Spleen (tissue), 7 donors: ENCODE data around the gene BRSK2.

Experiments
- POLR2A ChIP-seq, 3 donors: fragments of 450-650 bp; IDR thresholded peaks; one replicate each; pipeline ENCODE4 v1.5.1; 2017; ENCODE audit warnings: antibody characterized with exemption in 3 of 3, mild to moderate bottlenecking in 1 of 3
- POLR2AphosphoS5 ChIP-seq, 3 donors: sonication (generic); formaldehyde crosslinking; IDR thresholded peaks; one replicate each; pipeline ENCODE4 v1.5.1; 2017; ENCODE audit warnings: antibody characterized with exemption in 3 of 3
- TF ChIP-seq, protein P1 (sequence below), 11 experiments: fragments of 200-600 bp in 7 of 11; fragments of 450-650 bp in 4 of 11; sonication (generic) in 4 of 11; IDR thresholded peaks in 8 of 11; conservative IDR thresholded peaks in 3 of 11; 1 replicate in 7 of 11; 2 replicates in 4 of 11; pipeline versions ENCODE4 v1.4.0 to v1.8.0; 2016 to 2021; ENCODE audit warnings: antibody characterized with exemption in 11 of 11, inconsistent platforms in 4 of 11, mild to moderate bottlenecking in 1 of 11
- donor health status: DM: no; HTN: no; CAD: no; lungs with moderate emphysema.
- donor health status: DM: no; HTN: no; CAD: no.
- donor health status: DM: no; HTN: no; CAD: no.

- TF ChIP-seq, protein P1, sequence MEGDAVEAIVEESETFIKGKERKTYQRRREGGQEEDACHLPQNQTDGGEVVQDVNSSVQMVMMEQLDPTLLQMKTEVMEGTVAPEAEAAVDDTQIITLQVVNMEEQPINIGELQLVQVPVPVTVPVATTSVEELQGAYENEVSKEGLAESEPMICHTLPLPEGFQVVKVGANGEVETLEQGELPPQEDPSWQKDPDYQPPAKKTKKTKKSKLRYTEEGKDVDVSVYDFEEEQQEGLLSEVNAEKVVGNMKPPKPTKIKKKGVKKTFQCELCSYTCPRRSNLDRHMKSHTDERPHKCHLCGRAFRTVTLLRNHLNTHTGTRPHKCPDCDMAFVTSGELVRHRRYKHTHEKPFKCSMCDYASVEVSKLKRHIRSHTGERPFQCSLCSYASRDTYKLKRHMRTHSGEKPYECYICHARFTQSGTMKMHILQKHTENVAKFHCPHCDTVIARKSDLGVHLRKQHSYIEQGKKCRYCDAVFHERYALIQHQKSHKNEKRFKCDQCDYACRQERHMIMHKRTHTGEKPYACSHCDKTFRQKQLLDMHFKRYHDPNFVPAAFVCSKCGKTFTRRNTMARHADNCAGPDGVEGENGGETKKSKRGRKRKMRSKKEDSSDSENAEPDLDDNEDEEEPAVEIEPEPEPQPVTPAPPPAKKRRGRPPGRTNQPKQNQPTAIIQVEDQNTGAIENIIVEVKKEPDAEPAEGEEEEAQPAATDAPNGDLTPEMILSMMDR (IDR thresholded peaks at IDR 0.05 in 8 of 11, conservative IDR thresholded peaks at IDR 0.05 in 3 of 11), result no peak
- no peak for TF ChIP-seq POLR2AphosphoS5 (IDR thresholded peaks at IDR 0.05)
- TF ChIP-seq POLR2A (IDR thresholded peaks at IDR 0.05), result no peak
Observed at GRCh38 chr11:1504581-1505290, 115.0 kb downstream of the BRSK2 start.
